ENCODE data around the gene CEMIP.
"Not testable (repeated sequence)": the region's sequence is repeated elsewhere in the genome, so short reads cannot be mapped to it uniquely, and the experiment has no call there.

Gene CEMIP

GRCh38 chr15:80953953-80954778 lies 175.0 kb downstream of the CEMIP start:
- no peak overlapping the region for H3K27ac Mint-ChIP-seq
- H3K4me3 Mint-ChIP-seq: no peak overlapping the region
- H3K27me3 Mint-ChIP-seq (ENCODE audit: low read depth): no peaks in the 10 kb centered on the region
- H3K36me3 Mint-ChIP-seq (ENCODE audit: low read depth): peaks cover 25% of the 10 kb centered on the region
- no peak for DNase-seq (ENCODE audit: low spot score)
- peaks cover 8% of the 10 kb centered on the region for H3K4me1 Mint-ChIP-seq (ENCODE audit: low read depth)
- no peaks in the 10 kb centered on the region for H3K9me3 Mint-ChIP-seq

DNA sequence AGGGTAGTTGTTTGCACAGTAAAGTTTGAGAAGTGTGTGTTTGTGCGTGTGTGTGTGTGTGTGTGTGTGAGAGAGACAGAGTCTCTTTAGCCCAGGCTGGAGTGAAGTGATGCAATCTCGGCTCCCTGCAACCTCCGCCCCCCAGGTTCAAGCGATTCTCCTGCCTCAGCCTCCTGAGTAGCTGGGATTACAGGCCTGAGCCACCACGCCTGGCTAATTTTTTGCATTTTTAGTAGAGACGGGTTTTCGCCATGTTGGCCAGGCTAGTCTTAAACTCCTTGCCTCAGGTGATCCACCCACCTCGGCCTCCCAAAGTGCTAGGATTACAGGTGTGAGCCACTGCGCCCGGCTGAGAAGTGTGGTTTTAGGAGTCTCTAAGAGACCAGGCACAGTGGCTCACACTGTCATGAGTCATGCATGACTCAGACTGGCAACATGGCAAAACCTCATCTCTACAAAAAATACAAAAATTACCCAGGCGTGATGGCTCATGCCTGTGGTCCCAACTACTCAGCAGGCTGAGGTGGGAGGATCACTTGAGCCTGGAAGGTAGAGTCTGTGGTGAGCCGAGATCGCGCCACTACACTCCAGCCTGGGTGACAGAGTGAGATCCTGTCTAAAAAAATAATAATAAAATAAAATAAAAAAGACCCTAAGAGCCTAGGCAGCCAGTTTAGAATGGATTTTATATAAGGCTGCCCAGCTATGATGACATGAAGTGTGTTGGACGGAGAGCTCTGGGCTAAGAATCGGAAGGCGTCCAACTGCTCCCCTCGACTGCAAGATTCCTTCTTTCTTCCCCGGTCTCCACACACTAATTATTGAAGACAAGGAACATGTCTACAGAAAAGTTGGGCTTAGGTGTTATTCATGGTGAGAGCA lies 176.6 kb downstream of the CEMIP start:
- not testable (repeated sequence) for H3K27me3 Mint-ChIP-seq (ENCODE audit: low read depth); H3K4me1 Mint-ChIP-seq (ENCODE audit: low read depth); H3K27ac Mint-ChIP-seq; H3K9me3 Mint-ChIP-seq; H3K4me3 Mint-ChIP-seq
- peaks cover 30% of the 10 kb centered on the region for H3K36me3 Mint-ChIP-seq (ENCODE audit: low read depth)
- DNase-seq (ENCODE audit: low spot score): peak; percentile 70

GRCh38 chr15:80957556-80957955 lies 178.4 kb downstream of the CEMIP start:
- Mint-ChIP-seq H3K27ac (no peak overlapping the region), H3K4me1 (ENCODE audit: low read depth) (peaks cover 15% of the 10 kb centered on the region), H3K36me3 (ENCODE audit: low read depth) (peaks cover 35% of the 10 kb centered on the region), H3K9me3 (no peaks in the 10 kb centered on the region), H3K4me3 (no peak overlapping the region), H3K27me3 (ENCODE audit: low read depth) (no peaks in the 10 kb centered on the region)
- no peak for DNase-seq (ENCODE audit: low spot score)

GRCh38 chr15:80957976-80958375 lies 178.8 kb downstream of the CEMIP start:
- no peak overlapping the region for H3K4me3 Mint-ChIP-seq
- peaks cover 37% of the 10 kb centered on the region for H3K36me3 Mint-ChIP-seq (ENCODE audit: low read depth)
- DNase-seq (ENCODE audit: low spot score): no peak
- no peaks in the 10 kb centered on the region for H3K9me3 Mint-ChIP-seq
- H3K4me1 Mint-ChIP-seq (ENCODE audit: low read depth): peaks cover 20% of the 10 kb centered on the region
- H3K27me3 Mint-ChIP-seq (ENCODE audit: low read depth): no peaks in the 10 kb centered on the region
- H3K27ac Mint-ChIP-seq: no peak overlapping the region

DNA sequence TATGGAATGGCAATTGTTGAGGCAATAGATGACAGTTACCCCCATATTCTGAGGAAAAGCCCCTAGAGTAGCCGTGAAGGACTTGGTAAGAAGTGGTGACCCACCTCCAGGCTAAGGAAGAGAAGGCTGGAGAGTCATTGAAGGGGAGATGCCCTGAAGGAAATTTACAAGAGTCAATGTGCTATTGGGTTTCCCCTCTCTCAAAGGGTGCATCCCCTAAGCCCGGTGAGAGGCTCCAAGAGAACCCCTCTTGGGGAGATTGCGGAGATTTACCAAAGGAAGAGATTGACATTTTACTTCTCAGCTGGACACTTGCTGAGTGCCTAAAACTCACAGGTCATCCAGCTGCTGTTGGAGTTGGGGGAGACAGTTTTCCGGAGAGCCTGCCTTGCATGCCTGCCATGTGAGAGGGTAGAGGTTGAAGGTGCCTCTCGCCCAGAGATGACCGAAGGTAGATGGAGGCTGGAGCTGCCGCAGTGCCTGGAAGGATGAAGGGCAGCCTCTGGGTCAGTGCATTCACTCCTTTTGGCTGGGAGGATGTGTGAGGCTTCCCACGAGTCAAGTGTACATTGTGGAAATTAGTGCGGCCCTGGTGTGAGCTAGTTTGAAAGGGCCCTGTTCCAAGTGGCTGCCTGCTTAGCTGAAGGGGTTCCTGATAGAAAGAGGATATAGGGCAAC lies 179.8 kb downstream of the CEMIP start:
- no peak overlapping the region for H3K4me3 Mint-ChIP-seq
- H3K36me3 Mint-ChIP-seq (ENCODE audit: low read depth): peaks cover 47% of the 10 kb centered on the region
- no peak overlapping the region for H3K27ac Mint-ChIP-seq
- H3K9me3 Mint-ChIP-seq: peaks cover 1% of the 10 kb centered on the region
- peaks cover 20% of the 10 kb centered on the region for H3K4me1 Mint-ChIP-seq (ENCODE audit: low read depth)
- DNase-seq (ENCODE audit: low spot score): no peak
- no peaks in the 10 kb centered on the region for H3K27me3 Mint-ChIP-seq (ENCODE audit: low read depth)

- not testable (repeated sequence) for DNase-seq (ENCODE audit: low spot score); H3K27ac Mint-ChIP-seq; H3K27me3 Mint-ChIP-seq (ENCODE audit: low read depth); H3K4me3 Mint-ChIP-seq
- peaks cover 66% of the 10 kb centered on the region for H3K36me3 Mint-ChIP-seq (ENCODE audit: low read depth)
- peaks cover 12% of the 10 kb centered on the region for H3K9me3 Mint-ChIP-seq
- H3K4me1 Mint-ChIP-seq (ENCODE audit: low read depth): peaks cover 16% of the 10 kb centered on the region
Observed at GRCh38 chr15:80965454-80965853, 186.3 kb downstream of the CEMIP start.

GRCh38 chr15:80966431-80967197 lies 187.4 kb downstream of the CEMIP start:
- no peaks in the 10 kb centered on the region for H3K27me3 Mint-ChIP-seq (ENCODE audit: low read depth)
- H3K4me1 Mint-ChIP-seq (ENCODE audit: low read depth): peaks cover 16% of the 10 kb centered on the region
- no peak overlapping the region for H3K27ac Mint-ChIP-seq
- no peak for DNase-seq (ENCODE audit: low spot score)
- H3K36me3 Mint-ChIP-seq (ENCODE audit: low read depth): peaks cover 63% of the 10 kb centered on the region
- H3K9me3 Mint-ChIP-seq: peaks cover 12% of the 10 kb centered on the region
- no peak overlapping the region for H3K4me3 Mint-ChIP-seq

- Mint-ChIP-seq H3K27me3 (ENCODE audit: low read depth) (no peaks in the 10 kb centered on the region), H3K9me3 (peaks cover 12% of the 10 kb centered on the region), H3K4me3 (no peak overlapping the region), H3K27ac (no peak overlapping the region), H3K36me3 (ENCODE audit: low read depth) (peaks cover 61% of the 10 kb centered on the region), H3K4me1 (ENCODE audit: low read depth) (peaks cover 9% of the 10 kb centered on the region)
- DNase-seq (ENCODE audit: low spot score): no peak
Observed at GRCh38 chr15:80967451-80967850, 188.3 kb downstream of the CEMIP start.

DNA sequence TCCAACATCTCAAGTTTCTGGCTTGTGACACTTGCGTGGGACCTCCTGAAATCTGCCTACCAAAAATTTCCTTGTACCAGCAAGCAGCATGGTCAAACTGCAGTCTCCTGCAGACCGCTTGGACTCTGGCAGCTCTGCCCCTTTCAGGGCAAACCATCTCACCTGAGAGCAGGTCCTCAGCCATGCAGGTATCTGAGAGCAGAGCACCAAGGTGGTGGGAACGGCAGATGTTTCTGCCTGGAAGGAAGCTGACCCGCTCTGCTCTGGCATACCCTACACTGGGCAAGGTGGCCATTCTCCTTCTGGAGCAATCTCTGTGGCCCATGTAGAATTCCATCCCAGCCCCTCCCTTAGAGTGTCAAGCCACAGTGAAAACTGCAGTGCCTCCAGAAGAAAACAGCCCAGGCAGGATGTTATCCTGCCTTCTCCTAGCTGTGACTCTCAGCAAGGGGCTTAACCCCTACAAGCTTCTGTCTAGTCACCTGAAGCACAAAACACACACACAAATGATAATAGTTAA lies 188.9 kb downstream of the CEMIP start:
- Mint-ChIP-seq H3K4me1 (ENCODE audit: low read depth) (peaks cover 4% of the 10 kb centered on the region), H3K27me3 (ENCODE audit: low read depth) (no peaks in the 10 kb centered on the region), H3K36me3 (ENCODE audit: low read depth) (peaks cover 55% of the 10 kb centered on the region), H3K9me3 (peaks cover 12% of the 10 kb centered on the region), H3K27ac (no peak overlapping the region), H3K4me3 (no peak overlapping the region)
- no peak for DNase-seq (ENCODE audit: low spot score)

DNA sequence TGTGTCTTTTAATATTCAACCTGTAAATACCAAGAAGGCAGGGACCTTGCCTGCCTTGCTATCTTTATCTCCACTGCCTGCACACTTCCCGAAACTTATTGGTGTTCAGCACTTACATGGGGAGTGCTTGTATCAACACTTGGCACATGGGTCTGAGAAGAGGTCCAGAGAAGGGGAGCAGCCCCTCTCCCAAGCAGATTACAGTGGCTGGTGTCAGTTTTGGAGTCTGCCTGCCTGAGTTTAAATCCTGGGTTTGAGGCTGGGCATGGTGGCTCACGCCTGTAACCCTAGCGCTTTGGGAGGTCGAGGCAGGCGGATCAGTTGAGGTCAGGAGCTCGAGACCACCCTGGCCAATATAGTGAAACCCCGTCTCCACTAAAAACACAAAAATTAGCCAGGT lies 190.1 kb downstream of the CEMIP start:
- no peak for DNase-seq (ENCODE audit: low spot score)

GRCh38 chr15:80970018-80970657 lies 191.0 kb downstream of the CEMIP start:
- Mint-ChIP-seq H3K4me3 (no peak overlapping the region), H3K27me3 (ENCODE audit: low read depth) (no peaks in the 10 kb centered on the region), H3K4me1 (ENCODE audit: low read depth) (peaks cover 5% of the 10 kb centered on the region), H3K36me3 (ENCODE audit: low read depth) (peaks cover 40% of the 10 kb centered on the region), H3K9me3 (no peaks in the 10 kb centered on the region), H3K27ac (no peak overlapping the region)
- peak; percentile 32 for DNase-seq (ENCODE audit: low spot score)

More for the DNA sequence above, 190.1 kb downstream of the CEMIP start:
- peaks cover 5% of the 10 kb centered on the region for H3K4me1 Mint-ChIP-seq (ENCODE audit: low read depth)
- H3K36me3 Mint-ChIP-seq (ENCODE audit: low read depth): peaks cover 46% of the 10 kb centered on the region
- H3K4me3 Mint-ChIP-seq: no peak overlapping the region
- H3K27ac Mint-ChIP-seq: no peak overlapping the region
- H3K27me3 Mint-ChIP-seq (ENCODE audit: low read depth): no peaks in the 10 kb centered on the region
- H3K9me3 Mint-ChIP-seq: peaks cover 7% of the 10 kb centered on the region

DNA sequence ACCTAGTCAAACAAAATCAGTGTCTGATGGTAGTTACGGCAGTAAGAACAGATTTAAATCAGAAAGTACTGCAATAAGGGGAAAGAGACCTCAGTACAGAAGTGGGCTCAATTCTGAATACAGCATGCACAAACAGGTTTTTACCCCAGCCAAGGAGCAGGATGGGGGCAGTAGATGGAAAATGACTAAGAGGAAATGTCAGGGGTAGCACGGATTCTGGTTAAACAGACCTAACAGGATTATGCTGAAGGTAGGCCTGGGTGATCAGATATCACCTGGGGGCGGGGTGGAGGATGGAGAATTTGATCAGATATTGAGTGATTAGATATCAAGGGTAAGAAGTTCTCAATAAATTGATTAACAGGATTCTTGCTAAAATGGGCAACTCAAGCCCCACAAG lies 191.5 kb downstream of the CEMIP start:
- DNase-seq (ENCODE audit: low spot score): no peak
- no peaks in the 10 kb centered on the region for H3K9me3 Mint-ChIP-seq
- H3K27me3 Mint-ChIP-seq (ENCODE audit: low read depth): no peaks in the 10 kb centered on the region
- H3K4me1 Mint-ChIP-seq (ENCODE audit: low read depth): peaks cover 10% of the 10 kb centered on the region
- H3K36me3 Mint-ChIP-seq (ENCODE audit: low read depth): peaks cover 36% of the 10 kb centered on the region
- no peak overlapping the region for H3K4me3 Mint-ChIP-seq
- no peak overlapping the region for H3K27ac Mint-ChIP-seq

DNA sequence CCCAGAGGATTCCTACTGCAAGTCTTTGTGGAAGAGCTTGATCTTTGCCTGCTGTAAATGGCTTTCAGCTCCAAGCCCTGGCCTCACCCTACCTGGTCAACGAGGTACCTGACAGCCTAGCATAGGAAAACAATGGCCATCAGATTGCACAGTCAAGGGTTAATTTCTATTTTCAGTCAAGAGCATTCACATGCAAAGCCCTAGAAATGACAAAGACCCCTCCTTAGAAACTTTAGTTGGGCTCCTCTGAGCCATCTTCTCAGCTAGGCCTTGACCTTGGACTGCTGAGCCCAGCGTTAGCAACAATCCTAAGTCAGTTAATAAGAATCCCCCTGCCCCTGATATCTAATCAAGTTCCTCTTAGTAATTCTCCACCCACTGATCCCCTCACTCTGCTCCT lies 192.0 kb downstream of the CEMIP start:
- no peak for DNase-seq (ENCODE audit: low spot score)
- H3K27me3 Mint-ChIP-seq (ENCODE audit: low read depth): no peaks in the 10 kb centered on the region
- no peaks in the 10 kb centered on the region for H3K9me3 Mint-ChIP-seq
- peaks cover 34% of the 10 kb centered on the region for H3K36me3 Mint-ChIP-seq (ENCODE audit: low read depth)
- H3K4me3 Mint-ChIP-seq: no peak overlapping the region
- H3K4me1 Mint-ChIP-seq (ENCODE audit: low read depth): peaks cover 11% of the 10 kb centered on the region
- H3K27ac Mint-ChIP-seq: no peak overlapping the region
